ENCODE results near the gene TMX1. TPM values are rescaled to one million over a fixed set of nuclear protein-coding genes. Genes with fewer than 3 reads are reported as not detected.

TMX1 gene
- total RNA-seq, 1 donor from 2014 or later = 56.2 TPM

GRCh38 chr14:51248016-51248987 lies 8.3 kb downstream of the TMX1 start:
- H3K27ac Mint-ChIP-seq (ENCODE audit: unreplicated experiment) = no peak overlapping the region
- no peak overlapping the region for H3K4me2 ChIP-seq (ENCODE audit: low read length)
- H3K9ac ChIP-seq (ENCODE audit: low read length) = no peak overlapping the region
- no peaks in the 10 kb centered on the region for H3K27me3 Mint-ChIP-seq (ENCODE audit: low read depth, unreplicated experiment)
- peaks cover 22% of the 10 kb centered on the region for H4K20me1 ChIP-seq (ENCODE audit: insufficient read depth, low read length)
- H3K9me3 Mint-ChIP-seq (ENCODE audit: unreplicated experiment) = no peaks in the 10 kb centered on the region
- H3K9me3 ChIP-seq (ENCODE audit: insufficient read depth, low read depth, low read length) = no peaks in the 10 kb centered on the region
- TF ChIP-seq CTCF (IDR thresholded peaks at IDR 0.05; ENCODE audit: insufficient read depth, low read depth, low read length) (no peak), EZH2 (IDR thresholded peaks at IDR 0.05; ENCODE audit: insufficient read depth, low read length) (no peak)
- H3K36me3 Mint-ChIP-seq (ENCODE audit: low read depth, unreplicated experiment) = no peaks in the 10 kb centered on the region
- H3K79me2 ChIP-seq (ENCODE audit: insufficient read depth, low read length) = peaks cover 36% of the 10 kb centered on the region
- H3K4me1 ChIP-seq (ENCODE audit: insufficient read depth, low read length) = peaks cover 1% of the 10 kb centered on the region
- no peak overlapping the region for H3K4me3 Mint-ChIP-seq (ENCODE audit: unreplicated experiment)
- FAIRE-seq (no peak), DNase-seq (ENCODE audit: low read depth) (no peak)
- H3K27ac ChIP-seq (ENCODE audit: low read depth, low read length) = no peak overlapping the region
- H3K4me3 ChIP-seq (ENCODE audit: insufficient read depth, low read depth, low read length) = no peak overlapping the region
- peaks cover 10% of the 10 kb centered on the region for H3K4me1 Mint-ChIP-seq (ENCODE audit: low read depth, unreplicated experiment)
- no peaks in the 10 kb centered on the region for H3K27me3 ChIP-seq (ENCODE audit: insufficient read depth, low read length)
- peaks cover 51% of the 10 kb centered on the region for H3K36me3 ChIP-seq (ENCODE audit: insufficient read depth, low read length)
- H2AFZ ChIP-seq (ENCODE audit: low read depth, low read length) = no peak overlapping the region

- peak; percentile 3 for DNase-seq (ENCODE audit: low read depth)
- no peak overlapping the region for H3K9ac ChIP-seq (ENCODE audit: low read length)
- H3K36me3 ChIP-seq (ENCODE audit: insufficient read depth, low read length) = peaks cover 49% of the 10 kb centered on the region
- Mint-ChIP-seq H3K27ac (ENCODE audit: unreplicated experiment) (peak overlapping the region; percentile 15), H3K27me3 (ENCODE audit: low read depth, unreplicated experiment) (no peaks in the 10 kb centered on the region), H3K4me3 (ENCODE audit: unreplicated experiment) (no peak overlapping the region), H3K9me3 (ENCODE audit: unreplicated experiment) (no peaks in the 10 kb centered on the region), H3K36me3 (ENCODE audit: low read depth, unreplicated experiment) (peaks cover 3% of the 10 kb centered on the region), H3K4me1 (ENCODE audit: low read depth, unreplicated experiment) (peaks cover 6% of the 10 kb centered on the region)
- no peak for TF ChIP-seq EZH2 (IDR thresholded peaks at IDR 0.05; ENCODE audit: insufficient read depth, low read length)
- TF ChIP-seq CTCF (IDR thresholded peaks at IDR 0.05; ENCODE audit: insufficient read depth, low read depth, low read length) = no peak
- no peaks in the 10 kb centered on the region for H3K27me3 ChIP-seq (ENCODE audit: insufficient read depth, low read length)
- no peaks in the 10 kb centered on the region for H3K4me1 ChIP-seq (ENCODE audit: insufficient read depth, low read length)
- H3K4me3 ChIP-seq (ENCODE audit: insufficient read depth, low read depth, low read length) = no peak overlapping the region
- no peak for FAIRE-seq
- H3K79me2 ChIP-seq (ENCODE audit: insufficient read depth, low read length) = peaks cover 4% of the 10 kb centered on the region
- no peak overlapping the region for H2AFZ ChIP-seq (ENCODE audit: low read depth, low read length)
- no peak overlapping the region for H3K4me2 ChIP-seq (ENCODE audit: low read length)
- no peaks in the 10 kb centered on the region for H3K9me3 ChIP-seq (ENCODE audit: insufficient read depth, low read depth, low read length)
- no peak overlapping the region for H3K27ac ChIP-seq (ENCODE audit: low read depth, low read length)
- H4K20me1 ChIP-seq (ENCODE audit: insufficient read depth, low read length) = no peaks in the 10 kb centered on the region
Observed at GRCh38 chr14:51251486-51251885, 11.4 kb downstream of the TMX1 start.

GRCh38 chr14:51253880-51254279 lies 13.8 kb downstream of the TMX1 start:
- H3K79me2 ChIP-seq (ENCODE audit: insufficient read depth, low read length) = no peaks in the 10 kb centered on the region
- Mint-ChIP-seq H3K27ac (ENCODE audit: unreplicated experiment) (no peak overlapping the region), H3K27me3 (ENCODE audit: low read depth, unreplicated experiment) (no peaks in the 10 kb centered on the region), H3K4me1 (ENCODE audit: low read depth, unreplicated experiment) (peaks cover 6% of the 10 kb centered on the region), H3K9me3 (ENCODE audit: unreplicated experiment) (no peaks in the 10 kb centered on the region), H3K4me3 (ENCODE audit: unreplicated experiment) (no peak overlapping the region), H3K36me3 (ENCODE audit: low read depth, unreplicated experiment) (peaks cover 12% of the 10 kb centered on the region)
- TF ChIP-seq EZH2 (IDR thresholded peaks at IDR 0.05; ENCODE audit: insufficient read depth, low read length) (no peak), CTCF (IDR thresholded peaks at IDR 0.05; ENCODE audit: insufficient read depth, low read depth, low read length) (no peak)
- H3K27ac ChIP-seq (ENCODE audit: low read depth, low read length) = no peak overlapping the region
- no peaks in the 10 kb centered on the region for H4K20me1 ChIP-seq (ENCODE audit: insufficient read depth, low read length)
- H3K4me1 ChIP-seq (ENCODE audit: insufficient read depth, low read length) = no peaks in the 10 kb centered on the region
- no peaks in the 10 kb centered on the region for H3K9me3 ChIP-seq (ENCODE audit: insufficient read depth, low read depth, low read length)
- no peaks in the 10 kb centered on the region for H3K27me3 ChIP-seq (ENCODE audit: insufficient read depth, low read length)
- peaks cover 35% of the 10 kb centered on the region for H3K36me3 ChIP-seq (ENCODE audit: insufficient read depth, low read length)
- H3K4me2 ChIP-seq (ENCODE audit: low read length) = no peak overlapping the region
- H3K4me3 ChIP-seq (ENCODE audit: insufficient read depth, low read depth, low read length) = no peak overlapping the region
- no peak overlapping the region for H3K9ac ChIP-seq (ENCODE audit: low read length)
- H2AFZ ChIP-seq (ENCODE audit: low read depth, low read length) = no peak overlapping the region
- no peak for FAIRE-seq
- DNase-seq (ENCODE audit: low read depth) = no peak
